ENCODE results near the gene KRTAP10-11.
"Not testable (repeated sequence)": the region's sequence is repeated elsewhere in the genome, so short reads cannot be mapped to it uniquely, and the experiment has no call there.

KRTAP10-11 gene

DNA sequence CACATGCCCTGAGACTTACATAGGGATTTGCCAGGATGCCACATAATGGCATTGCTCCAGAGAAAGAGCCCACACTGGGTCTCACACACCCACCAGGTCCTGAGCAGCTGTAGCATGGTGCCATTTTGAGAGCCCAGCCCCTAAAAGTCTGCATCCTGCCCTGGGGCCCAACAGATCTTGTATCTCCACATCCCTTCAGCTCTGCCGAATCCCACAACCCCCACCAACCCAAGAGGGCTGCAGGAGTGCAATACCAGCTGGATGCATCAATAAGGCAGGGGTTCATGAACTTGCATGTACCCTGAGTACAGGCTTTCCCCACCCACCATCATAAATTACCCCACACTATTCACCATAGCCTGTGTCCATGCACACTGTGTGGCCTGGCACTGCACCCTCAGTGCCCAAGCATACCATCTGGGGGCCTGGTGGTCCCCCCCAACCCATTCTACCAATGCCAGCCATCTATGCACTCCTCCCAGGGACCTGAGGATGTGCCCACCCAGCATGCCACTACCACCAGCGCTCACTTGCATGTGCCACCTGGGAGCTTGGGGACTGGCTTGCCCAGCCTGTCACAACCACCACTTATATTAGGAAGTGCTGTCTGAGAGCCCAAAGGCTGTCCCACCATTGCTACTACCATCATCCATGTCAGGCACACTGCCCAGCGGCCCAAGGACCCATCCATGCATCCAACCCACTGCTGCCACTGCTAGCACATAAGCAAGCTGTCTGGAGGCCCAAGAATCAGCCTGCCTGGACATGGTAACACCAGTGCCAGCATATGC lies 24.6 kb downstream of the KRTAP10-11 start:
- DNase-seq = no peak

DNA sequence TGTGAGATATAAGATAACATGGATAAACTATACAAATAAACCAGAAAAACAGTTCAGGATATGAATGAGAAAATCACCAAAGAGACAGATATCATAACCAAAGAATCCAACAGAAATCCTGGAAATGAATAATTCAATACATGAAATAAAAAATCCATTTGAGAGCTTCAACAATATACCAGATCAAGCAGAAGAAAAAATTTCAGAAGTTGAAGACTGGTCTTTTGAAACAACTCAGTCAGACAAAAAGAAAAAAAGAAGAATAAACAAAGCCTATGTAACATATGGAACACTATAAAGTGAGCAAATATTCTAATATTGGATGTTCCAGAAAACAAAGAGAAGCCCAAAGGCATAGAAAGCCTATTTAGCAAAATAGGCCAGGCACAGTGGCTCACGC lies 25.7 kb downstream of the KRTAP10-11 start:
- DNase-seq = no peak

DNA sequence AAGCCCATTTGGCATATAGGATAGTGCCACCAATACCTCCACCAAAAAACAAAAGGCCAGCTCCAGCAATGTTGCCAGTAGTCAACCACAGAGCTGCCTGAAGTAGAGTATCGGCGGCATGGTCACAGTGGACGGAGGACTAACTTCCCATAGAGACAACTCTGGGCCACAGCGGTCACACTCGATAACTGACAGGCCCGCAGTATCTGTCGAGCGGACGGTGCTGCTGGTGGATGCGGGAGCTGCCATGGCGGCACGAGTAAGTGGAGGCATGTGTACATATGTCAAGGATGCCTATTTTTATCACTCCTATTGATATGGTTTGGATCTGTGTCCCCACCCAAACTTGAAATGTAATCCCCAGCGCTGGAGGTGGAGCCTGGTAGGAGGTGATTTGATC lies 31.7 kb downstream of the KRTAP10-11 start:
- no peak for DNase-seq

DNA sequence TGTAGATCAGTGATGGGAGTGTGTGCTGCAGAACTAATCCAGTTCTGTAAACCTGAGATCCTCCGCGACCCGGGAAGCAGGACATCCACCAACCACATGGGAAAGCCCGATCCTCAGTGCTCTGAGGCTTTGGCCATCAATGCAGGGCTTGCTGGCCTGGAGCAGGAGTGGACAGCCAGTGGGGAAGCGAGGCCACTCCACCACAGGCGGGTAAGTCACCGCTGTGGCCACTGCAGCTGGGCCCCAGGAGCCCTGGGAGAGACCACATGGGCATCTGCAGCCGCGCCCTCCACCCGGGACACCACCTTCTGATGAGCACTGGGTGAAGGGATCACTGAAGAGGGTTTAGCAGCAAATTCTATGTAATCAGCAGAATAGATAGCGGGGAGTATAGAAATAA lies 34.9 kb downstream of the KRTAP10-11 start:
- no peak for DNase-seq

DNA sequence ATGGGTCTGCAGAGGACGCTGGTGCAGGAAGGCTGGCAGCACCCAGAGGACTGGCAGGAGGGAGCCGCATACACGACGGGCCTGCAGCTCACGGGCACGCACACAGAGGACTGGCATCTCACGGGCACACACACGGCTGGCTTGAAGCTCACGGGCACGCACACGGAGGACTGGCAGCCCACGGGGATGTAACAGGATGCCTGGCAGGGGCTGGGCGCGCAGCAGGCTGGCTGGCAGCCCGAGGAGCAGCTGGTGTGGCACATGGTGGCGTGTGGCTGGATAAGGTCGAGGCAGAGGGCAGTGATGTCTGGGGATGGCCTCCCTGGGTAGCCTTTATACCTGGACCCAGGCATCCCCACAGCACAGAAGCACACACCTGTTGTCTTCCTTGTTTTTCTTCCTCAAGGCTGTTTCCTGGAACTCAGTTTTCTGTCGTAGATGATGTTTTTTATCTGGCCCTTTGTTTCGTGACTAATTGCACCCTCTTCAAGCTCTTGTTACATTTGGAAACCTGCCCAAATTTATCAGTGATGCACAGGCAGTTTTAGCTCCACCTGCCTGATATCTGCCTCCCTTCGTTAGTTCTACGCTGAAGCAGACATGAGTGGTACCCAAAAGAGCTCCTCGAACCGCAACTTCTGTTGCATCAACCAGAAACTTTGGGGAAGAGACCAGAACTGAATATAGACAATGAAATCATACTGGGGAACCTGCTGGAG lies 35.8 kb downstream of the KRTAP10-11 start, which contains the start of gene KRTAP12-1:
Gene KRTAP12-1 (minus strand): TSS at position 303 of the 719 bp plus-strand sequence. CDS start 40 bp downstream, at position 263.
- no peak for DNase-seq

DNA sequence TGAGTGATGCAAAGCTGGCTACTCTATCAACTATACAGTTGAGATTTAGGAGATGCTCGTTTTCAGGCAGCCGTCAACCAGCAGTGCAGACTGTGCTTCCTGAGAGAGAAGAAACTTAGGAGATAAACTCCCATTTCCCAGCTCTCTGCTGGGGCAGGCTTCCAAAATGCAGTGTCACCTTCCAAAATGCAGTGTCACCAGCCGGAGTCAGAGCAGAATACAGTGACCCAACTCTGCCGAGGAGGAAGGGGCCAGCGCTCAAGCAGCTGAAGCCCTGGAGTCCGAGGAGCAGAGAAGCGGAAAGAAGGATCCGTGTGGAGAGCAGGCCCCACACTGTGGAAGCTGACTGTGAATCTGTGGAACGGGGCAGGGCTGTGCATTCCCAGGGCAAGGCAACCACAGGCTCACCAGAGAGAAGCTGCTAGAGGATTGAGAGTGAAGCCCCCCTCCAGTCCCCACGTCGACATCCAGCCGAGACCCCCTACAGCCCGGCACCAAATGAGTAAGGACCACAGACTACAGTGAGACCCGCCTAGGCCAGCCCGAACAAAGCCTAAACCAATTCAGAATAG lies 36.5 kb downstream of the KRTAP10-11 start:
- DNase-seq = no peak

DNA sequence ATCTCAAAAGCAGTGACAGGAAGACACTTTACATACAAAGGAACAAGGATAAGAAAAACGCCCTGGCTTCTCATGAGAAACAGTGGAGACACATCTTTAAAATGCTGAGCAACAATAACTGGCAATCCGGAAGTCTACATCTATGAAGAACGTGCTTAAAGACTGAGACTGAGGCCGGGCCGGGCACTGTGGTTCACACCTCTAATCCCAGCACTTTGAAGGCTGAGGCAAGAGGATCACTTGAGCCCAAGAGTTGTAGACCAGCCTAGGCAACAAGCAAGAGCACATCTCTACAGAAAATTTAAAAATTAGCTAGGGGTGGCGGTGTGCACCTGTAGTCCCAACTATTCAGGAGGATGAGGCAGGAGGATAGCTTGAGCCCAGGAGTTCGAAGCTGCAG lies 37.9 kb downstream of the KRTAP10-11 start:
- DNase-seq = no peak

DNA sequence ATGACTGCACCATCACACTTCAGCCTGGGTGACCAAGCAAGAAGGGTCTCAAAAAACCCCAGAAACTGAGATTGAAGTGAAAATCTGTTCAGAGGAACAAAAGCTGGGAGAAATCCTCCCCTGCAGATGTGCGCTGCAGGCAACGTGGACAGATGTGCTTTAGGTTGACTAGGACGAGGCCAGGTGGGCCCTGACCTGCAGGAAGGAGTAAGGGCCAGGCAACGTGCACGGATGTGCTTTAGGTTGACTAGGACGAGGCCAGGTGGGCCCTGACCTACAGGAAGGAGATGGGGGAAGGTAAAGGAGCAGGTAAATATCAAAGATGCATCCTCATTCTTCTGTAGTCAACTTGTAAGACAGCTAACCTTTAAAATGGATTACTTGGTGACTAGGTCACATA lies 38.3 kb downstream of the KRTAP10-11 start:
- no peak for DNase-seq

DNA sequence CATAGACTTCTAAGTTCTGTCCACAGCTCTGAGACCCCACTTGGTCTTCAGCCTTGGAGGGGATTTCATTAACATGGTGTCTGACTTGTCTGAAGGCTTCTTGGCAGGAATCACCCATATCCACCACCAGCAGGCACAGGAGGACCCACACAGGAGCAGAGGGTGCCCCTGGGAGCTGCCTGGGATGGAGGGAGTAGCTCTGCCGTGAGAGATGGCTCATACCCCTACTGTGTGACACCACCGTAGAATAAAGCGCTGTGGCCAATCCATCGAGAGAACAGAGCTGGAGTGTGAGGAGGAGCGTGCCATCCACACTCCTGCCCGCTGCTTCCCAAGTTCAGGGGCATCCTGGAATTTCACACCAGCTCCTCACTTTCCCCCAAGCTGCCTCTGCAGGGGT lies 38.8 kb downstream of the KRTAP10-11 start:
- DNase-seq = not testable (repeated sequence)

DNA sequence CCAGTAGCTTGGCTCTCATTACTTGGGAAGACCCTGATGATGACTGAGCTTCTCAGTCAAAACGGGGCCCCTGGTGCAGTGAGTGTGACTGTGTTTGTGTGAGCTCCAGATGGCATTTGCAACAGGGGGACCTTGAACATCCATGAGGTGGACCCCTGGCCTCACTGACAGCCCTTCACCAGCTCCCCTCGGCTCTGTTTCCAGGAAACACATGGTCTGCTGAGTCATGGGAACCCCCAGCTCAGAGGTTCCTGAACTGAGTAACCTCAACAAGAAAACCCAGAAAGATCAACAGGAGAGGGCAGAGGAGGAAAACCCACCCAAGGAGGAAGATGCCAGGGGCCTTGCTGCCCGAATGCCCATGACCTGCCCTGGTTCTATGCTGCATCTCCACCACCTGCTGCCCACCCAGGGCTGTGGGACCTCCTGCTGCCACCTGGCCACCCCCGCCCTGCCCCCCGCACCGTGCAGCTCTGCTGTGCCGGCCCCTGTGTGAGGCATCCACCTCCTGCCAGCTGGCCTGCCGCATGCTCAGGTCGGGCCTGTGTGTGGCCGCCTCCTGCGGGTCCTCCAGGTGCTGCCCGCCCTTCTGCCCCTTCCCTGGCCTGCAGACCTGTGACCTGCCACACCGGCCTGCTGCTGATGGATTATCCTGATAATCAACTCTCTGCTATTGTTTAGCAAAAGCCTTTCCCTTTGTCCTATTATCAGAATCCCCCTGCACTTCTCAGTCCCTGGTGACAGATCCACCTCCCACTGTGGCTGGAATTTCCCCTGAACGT lies 40.0 kb downstream of the KRTAP10-11 start:
- DNase-seq = no peak

DNA sequence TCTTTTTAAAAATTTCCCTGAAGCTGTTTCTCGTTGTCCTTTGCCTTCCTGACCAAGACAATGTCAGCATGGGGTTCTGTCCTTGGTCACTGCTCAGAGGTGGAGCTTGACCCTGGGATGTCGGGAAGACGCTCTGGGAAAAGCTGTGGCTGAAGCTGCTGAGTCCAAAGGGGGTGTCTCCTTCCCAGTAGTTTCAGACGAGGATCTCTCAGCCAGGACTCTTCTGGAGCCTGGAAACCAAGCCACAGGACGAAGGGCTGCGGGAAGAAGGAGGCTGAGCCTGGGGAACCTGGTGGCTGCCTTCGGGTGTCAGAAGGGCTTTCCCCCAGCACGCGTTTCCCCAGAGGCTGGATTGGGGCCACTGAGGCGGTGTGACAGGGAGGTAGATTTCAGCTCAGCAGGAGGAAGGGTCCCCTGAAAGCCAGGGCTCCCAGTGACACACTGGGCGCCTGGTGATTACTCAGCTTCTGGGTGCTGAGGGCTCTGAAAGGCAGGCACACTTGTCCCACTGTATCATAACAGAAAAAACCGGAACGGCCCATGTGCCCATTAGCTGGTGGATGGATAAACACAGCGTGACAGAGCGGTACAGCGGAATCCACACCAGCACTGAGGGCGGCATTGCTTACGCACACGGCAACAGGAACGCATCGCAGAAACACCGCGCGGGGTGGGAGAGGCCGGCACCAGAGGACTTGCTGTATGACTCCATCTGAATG lies 40.8 kb downstream of the KRTAP10-11 start:
- no peak for DNase-seq

DNA sequence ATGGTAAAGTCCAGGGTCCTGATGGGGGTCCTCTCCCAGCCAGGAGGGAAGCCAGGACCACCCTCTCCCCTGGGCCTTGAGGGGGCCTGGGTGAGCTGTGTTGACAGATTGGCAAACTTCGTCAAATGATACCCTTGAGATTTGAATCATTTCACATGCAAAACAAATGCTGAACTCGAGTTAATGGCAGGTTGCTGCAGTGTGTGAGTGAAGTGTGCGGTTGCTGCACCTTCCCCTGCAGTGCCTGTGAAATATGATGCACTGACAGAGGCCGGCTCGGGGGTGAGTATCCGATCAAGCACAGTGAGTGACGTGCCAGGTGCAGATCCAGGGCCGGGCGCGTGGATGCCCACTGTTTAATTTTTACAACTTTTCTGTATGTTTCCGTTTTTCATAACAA lies 41.5 kb downstream of the KRTAP10-11 start:
- DNase-seq = no peak

DNA sequence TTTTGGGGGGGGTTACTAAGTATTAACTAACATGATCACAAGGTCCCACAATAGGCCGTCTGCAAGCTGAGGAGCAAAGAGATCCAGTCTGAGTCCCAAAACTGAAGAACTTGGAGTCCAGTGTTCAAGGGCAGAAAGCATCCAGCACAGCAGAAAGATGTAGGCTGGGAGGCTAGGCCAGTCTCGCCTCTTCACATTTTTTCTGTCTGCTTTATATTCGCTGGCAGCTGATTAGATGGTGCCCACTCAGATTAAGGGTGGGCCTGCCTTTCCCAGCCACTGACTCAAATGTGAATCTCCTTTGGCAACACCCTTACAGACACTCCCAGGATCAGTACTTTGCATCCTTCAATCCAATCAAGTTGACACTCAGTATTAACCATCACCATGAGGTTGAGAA lies 43.5 kb downstream of the KRTAP10-11 start:
- not testable (repeated sequence) for DNase-seq

DNA sequence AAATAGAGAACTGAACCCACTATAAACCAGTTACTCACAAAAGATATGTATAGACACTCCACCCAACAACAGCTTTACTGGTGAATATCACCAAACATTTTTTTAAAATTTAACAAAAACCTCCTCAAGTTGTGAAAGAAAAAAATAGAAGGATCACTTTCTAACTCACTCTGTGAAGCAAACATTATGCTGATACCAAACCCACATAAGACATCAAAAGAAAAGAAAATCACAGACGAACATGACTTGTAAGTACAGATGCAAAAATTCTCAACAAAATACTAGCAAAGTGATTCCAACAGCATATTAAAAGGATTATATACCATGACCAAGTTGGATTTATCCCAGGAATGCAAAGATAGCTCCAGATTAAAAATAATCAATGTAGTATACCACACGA lies 45.5 kb downstream of the KRTAP10-11 start:
- DNase-seq = no peak

DNA sequence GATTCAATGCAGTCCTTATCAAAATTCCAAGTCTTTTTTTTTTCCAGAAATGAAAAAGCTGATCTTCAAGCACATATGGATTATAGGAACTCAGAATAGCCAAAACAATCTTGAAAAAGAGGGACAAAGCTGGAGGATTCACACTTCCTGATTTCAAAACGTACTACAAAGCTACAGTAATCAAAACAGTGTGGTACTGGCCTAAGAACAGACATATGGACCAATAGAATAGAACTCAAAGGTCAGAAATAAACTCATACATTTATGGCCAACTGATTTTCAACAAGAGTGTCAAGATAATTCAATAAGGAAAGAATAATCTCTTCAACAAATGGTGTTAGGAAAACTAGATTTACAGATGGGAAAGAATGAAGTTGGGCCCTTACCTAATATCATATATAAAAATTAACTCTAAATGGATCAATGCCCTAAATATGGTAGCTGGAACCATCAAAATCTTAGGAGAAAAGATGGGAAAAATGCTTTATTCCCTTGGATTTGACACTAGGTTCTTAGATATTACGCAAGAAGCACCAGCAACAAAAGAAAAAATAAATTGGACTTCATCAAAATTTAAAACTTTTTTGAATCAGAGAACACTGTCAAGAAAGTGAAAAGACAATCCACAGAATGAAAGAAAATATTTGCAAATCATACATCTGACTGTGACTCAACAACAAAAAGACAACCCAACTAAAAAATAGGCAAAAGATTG lies 46.7 kb downstream of the KRTAP10-11 start:
- DNase-seq = no peak

DNA sequence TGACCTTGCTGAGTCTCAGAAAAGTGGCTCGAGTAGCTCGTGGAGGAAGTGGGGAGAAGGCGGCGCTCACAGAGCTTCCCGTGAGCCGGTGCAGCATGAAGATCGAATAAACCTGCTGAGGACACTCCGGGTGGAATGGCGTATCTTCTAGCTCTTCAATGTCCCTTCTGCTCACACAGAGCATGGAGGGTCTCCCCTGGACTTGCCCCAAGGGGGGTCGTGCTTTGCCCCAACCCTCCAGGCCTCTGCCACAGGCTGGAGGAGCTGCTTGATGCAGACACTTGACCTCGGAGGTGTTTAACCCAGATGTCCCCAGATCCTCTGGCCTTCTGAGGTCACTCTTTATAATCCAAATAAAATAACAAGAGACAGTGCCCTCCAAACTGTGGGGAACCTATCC lies 48.6 kb downstream of the KRTAP10-11 start:
- DNase-seq = no peak

DNA sequence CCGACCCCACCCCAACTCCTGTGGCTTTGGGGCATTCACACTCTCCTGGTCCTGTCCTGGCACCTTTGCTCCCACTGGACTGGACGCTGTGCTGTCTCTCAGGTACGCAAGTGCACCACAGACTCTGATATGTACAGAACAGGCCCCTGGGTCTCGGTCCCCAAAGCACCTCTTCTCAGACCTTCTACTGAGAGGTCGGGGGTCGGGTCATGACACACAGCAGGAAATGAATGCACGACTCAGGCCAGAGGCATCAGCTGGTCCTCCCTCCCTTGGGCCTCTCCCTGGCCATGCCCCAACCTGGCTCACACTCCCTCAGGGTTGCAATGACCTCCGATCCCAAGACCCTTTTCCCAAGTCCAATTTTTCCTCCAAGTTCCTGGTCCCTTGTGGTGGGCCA lies 49.0 kb downstream of the KRTAP10-11 start:
- DNase-seq = no peak

DNA sequence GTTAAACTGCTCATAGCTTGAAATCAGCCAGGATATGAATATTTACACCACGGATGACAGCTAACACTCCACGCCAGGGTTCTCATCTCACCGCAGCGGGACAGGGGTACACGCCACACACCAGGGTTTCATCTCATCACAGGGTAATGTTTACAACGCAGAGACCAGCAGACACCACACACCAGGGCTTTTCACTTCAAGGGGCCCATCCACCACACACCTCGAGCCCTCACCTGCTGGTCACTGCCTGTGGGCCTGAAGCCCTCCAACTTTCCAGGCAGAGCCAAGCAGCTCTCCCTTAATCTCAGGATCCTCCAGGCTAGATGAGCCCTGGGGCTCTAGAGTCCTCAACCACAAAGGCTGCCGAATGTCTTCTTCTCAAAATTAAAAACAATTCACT lies 49.4 kb downstream of the KRTAP10-11 start:
- no peak for DNase-seq

DNA sequence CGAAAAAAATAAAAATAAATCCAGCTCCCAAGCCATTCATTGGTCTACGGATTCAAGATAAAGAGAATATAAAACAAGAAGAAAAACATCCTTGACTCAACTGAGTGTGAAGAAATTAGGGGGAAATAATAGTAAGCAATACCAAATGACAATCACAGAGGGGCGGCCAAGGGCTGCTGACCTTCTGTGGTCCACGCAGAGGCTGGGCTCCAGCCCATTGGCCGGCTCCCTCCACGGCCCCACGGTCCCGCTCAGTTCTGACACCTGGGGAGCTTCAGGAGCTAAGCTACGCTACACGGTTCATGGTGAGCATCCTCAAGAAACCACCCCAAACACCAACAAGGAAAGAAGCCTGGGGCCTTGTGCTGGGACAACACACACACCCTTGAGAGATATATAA lies 50.4 kb downstream of the KRTAP10-11 start:
- DNase-seq = no peak
